HepG2 (cell line): Measurements from ENCODE around the gene JMJD1C. TPM values are rescaled to one million over a fixed set of nuclear protein-coding genes. Genes with fewer than 3 reads are reported as not detected.

ENCODE experiments used
- ATAC-seq: fragments of 200-7000 bp; cut with Tn5 transposase; 3 replicates; pipeline ENCODE4 v1.9.1; 2020; ENCODE audit warnings: mild to moderate bottlenecking, moderate library complexity
- BruUV-seq: library from RNA; stranded (reverse); fragments of 400-500 nt; replicated peaks from 2 replicates; lab custom pipeline; 2021; lab: Mats Ljungman, UMichigan
- CTCF ChIA-PET: fragments of 300-600 bp; formaldehyde crosslinking; extraction: SDS; loops from one replicate; lab custom pipeline; 2021; ENCODE audit warnings: low total read pairs, inconsistent platforms, low intra/inter-chr PET ratio; lab: Yijun Ruan, JAX
- POLR2A ChIA-PET: fragments of 350-600 bp; sonication (Branson Sonifier 250); formaldehyde crosslinking; loops from one replicate; lab custom pipeline; 2020; ENCODE audit warnings: antibody characterized with exemption, inconsistent platforms; lab: Yijun Ruan, JAX
- DNase-seq: peaks from one replicate; pipeline ENCODE4 v3.0.0-alpha.2; 2015; ENCODE audit warnings: low spot score
- FAIRE-seq: peaks from 3 replicates; lab custom pipeline; 2011; peaks lifted over from hg19 to GRCh38; lab: Jason Lieb, UNC
- H2AFZ ChIP-seq: one replicate; pipeline ENCODE4 v1.6.1; 2011; ENCODE audit warnings: low read length, inconsistent platforms
- H3K27ac ChIP-seq: fragments of 300-600 bp; 3 replicates; pipeline ENCODE4 v1.8.0; 2011; ENCODE audit warnings: mixed run types, mild to moderate bottlenecking, mixed read lengths, low read length, inconsistent platforms; ENCODE audit not compliant: insufficient read depth; ENCODE audit errors: extremely low read length
- H3K27me3 ChIP-seq, 2 experiments: fragments of 200-600 bp in 1 of 2; 2 replicates in 1 of 2; 3 replicates in 1 of 2; pipeline versions ENCODE4 v1.6.0 to v1.8.0; 2011; ENCODE audit warnings: low read length in 2 of 2, mild to moderate bottlenecking in 2 of 2, moderate library complexity in 2 of 2, inconsistent platforms in 1 of 2; ENCODE audit not compliant: insufficient read depth in 2 of 2, control insufficient read depth in 1 of 2
- H3K36me3 ChIP-seq, 2 experiments: fragments of 200-600 bp in 1 of 2; replicated peaks in 1 of 2; 2 replicates in 1 of 2; 3 replicates in 1 of 2; pipeline versions ENCODE4 v1.5.1 to v1.8.0; 2011; ENCODE audit warnings: low read length in 2 of 2, inconsistent platforms in 1 of 2; ENCODE audit not compliant: insufficient read depth in 2 of 2, control insufficient read depth in 1 of 2
- H3K4me1 ChIP-seq: 2 replicates; pipeline ENCODE4 v1.5.1; 2012; ENCODE audit warnings: low read length, inconsistent platforms; ENCODE audit not compliant: insufficient read depth
- H3K4me2 ChIP-seq: 2 replicates; pipeline ENCODE4 v1.6.0; 2011; ENCODE audit warnings: low read depth, low read length, inconsistent platforms
- H3K4me3 ChIP-seq, 3 experiments: fragments of 200-600 bp in 1 of 3; sonication (generic), shearing (Covaris generic) in 1 of 3; replicated peaks in 1 of 3; 2 replicates each; pipeline ENCODE4 v1.5.1; 2011 to 2016; ENCODE audit warnings: low read length in 3 of 3, inconsistent platforms in 2 of 3, low read depth in 2 of 3, mild to moderate bottlenecking in 2 of 3, control low read depth in 1 of 3, mixed read lengths in 1 of 3; ENCODE audit not compliant: insufficient read depth in 1 of 3
- H3K79me2 ChIP-seq: one replicate; pipeline ENCODE4 v1.6.1; 2011; ENCODE audit warnings: low read length, inconsistent platforms; ENCODE audit not compliant: insufficient read depth
- H3K9ac ChIP-seq: 2 replicates; pipeline ENCODE4 v1.6.0; 2011; ENCODE audit warnings: mild to moderate bottlenecking, low read depth, low read length, inconsistent platforms; ENCODE audit not compliant: insufficient read depth
- H3K9me3 ChIP-seq: 2 replicates; pipeline ENCODE4 v1.5.1; 2012; ENCODE audit warnings: mild to moderate bottlenecking, low read length
- H4K20me1 ChIP-seq: 2 replicates; pipeline ENCODE4 v1.6.0; 2011; ENCODE audit warnings: inconsistent platforms, mild to moderate bottlenecking, low read length, moderate library complexity; ENCODE audit not compliant: insufficient read depth
- EP300 ChIP-seq, 3 experiments: sonication (generic) in 1 of 3; formaldehyde crosslinking in 1 of 3; IDR thresholded peaks; 2 replicates each; pipeline versions ENCODE4 v1.5.1 to v1.6.1; 2011 to 2020; ENCODE audit warnings: low read depth in 2 of 3, low read length in 2 of 3, borderline replicate concordance in 1 of 3, improper control_type of control experiment in 1 of 3, mild to moderate bottlenecking in 1 of 3, missing genetic modification reagents in 1 of 3, moderate library complexity in 1 of 3
- FOXP1 ChIP-seq, 2 experiments: fragments of 450-650 bp in 1 of 2; IDR thresholded peaks; 2 replicates each; pipeline ENCODE4 v1.6.1; 2017 to 2018; ENCODE audit warnings: antibody characterized with exemption in 1 of 2
- HNRNPUL1 ChIP-seq: fragments of 200-400 bp; formaldehyde crosslinking; IDR thresholded peaks from 2 replicates; pipeline ENCODE4 v1.6.1; 2017; ENCODE audit warnings: low read depth, mild to moderate bottlenecking, low read length, moderate library complexity
- KLF9 ChIP-seq: IDR thresholded peaks from 2 replicates; pipeline ENCODE4 v1.6.1; 2016; ENCODE audit warnings: low read depth
- MAZ ChIP-seq, 2 experiments: sonication (generic) in 1 of 2; formaldehyde crosslinking in 1 of 2; IDR thresholded peaks; 2 replicates each; pipeline versions ENCODE4 v1.5.0 to v1.6.1; 2012 to 2020; ENCODE audit warnings: low read depth in 2 of 2, mild to moderate bottlenecking in 2 of 2, borderline replicate concordance in 1 of 2, improper control_type of control experiment in 1 of 2, low read length in 1 of 2, missing genetic modification reagents in 1 of 2, moderate library complexity in 1 of 2
- NFIB ChIP-seq: sonication (generic); formaldehyde crosslinking; IDR thresholded peaks from 2 replicates; pipeline ENCODE4 v1.9.0; 2021; ENCODE audit warnings: missing genetic modification reagents, mild to moderate bottlenecking, borderline replicate concordance
- RBM22 ChIP-seq: fragments of 200-400 bp; formaldehyde crosslinking; optimal IDR thresholded peaks from 2 replicates; pipeline ENCODE3; 2017; ENCODE audit warnings: mild to moderate bottlenecking, low read length, moderate library complexity
- SRSF9 ChIP-seq: fragments of 200-400 bp; formaldehyde crosslinking; IDR thresholded peaks from 2 replicates; pipeline ENCODE4 v1.6.1; 2018; ENCODE audit warnings: borderline replicate concordance, mild to moderate bottlenecking, low read depth, low read length; ENCODE audit not compliant: insufficient read depth, poor library complexity, severe bottlenecking
- ZC3H13 ChIP-seq: sonication (generic); formaldehyde crosslinking; IDR thresholded peaks from 2 replicates; pipeline ENCODE4 v1.8.1; 2023; ENCODE audit warnings: mild to moderate bottlenecking, missing genetic modification reagents, moderate library complexity
- ZMYM2 ChIP-seq: sonication (generic); formaldehyde crosslinking; IDR thresholded peaks from 2 replicates; pipeline ENCODE4 v1.8.0; 2022; ENCODE audit warnings: mild to moderate bottlenecking, missing genetic modification reagents
- ZNF446 ChIP-seq: sonication (generic); formaldehyde crosslinking; IDR thresholded peaks from 2 replicates; pipeline ENCODE4 v1.5.0; 2020; ENCODE audit warnings: mild to moderate bottlenecking, missing genetic modification reagents
- ZNF672 ChIP-seq: sonication (generic); formaldehyde crosslinking; IDR thresholded peaks from 2 replicates; pipeline ENCODE4 v1.8.1; 2022; ENCODE audit warnings: missing genetic modification reagents
- ZNF772 ChIP-seq: sonication (generic); formaldehyde crosslinking; IDR thresholded peaks from 2 replicates; pipeline ENCODE4 v1.5.0; 2020; ENCODE audit warnings: mild to moderate bottlenecking, missing genetic modification reagents
- WGBS: methylation state at CpG from one replicate; pipeline ENCODE4 v1.1.6; 2017; ENCODE audit warnings: low lambda C conversion rate; 5-methylcytosine and 5-hydroxymethylcytosine counted together
- in situ Hi-C: cut with HindIII; loops from 2 replicates; pipeline ENCODE4 v1.10.0; 2017; ENCODE audit warnings: low pct_unique_long_range_greater_than_20kb; ENCODE audit not compliant: extremely low pct_ligation_motif_present
- intact Hi-C: fragments of 100-400 bp; cut with micrococcal nuclease; formaldehyde crosslinking; loops from one replicate; pipeline ENCODE4 v1.10.0; 2022; ENCODE audit not compliant: unreplicated experiment
- polyA plus RNA-seq, 8 experiments: library from polyadenylated mRNA; depleted of rRNA in 3 of 8; stranded (reverse) in 7 of 8; unstranded in 1 of 8; fragments of >200 nt; fragmentation: Illumina TruSeq in 4 of 8; extraction: Trizol in 4 of 8; gene quantifications; 2 replicates each; pipeline versions ENCODE4 v1.2.1 to v1.2.3, GENCODE V29; 2011 to 2016; ENCODE audit warnings: low read depth in 4 of 8, missing spikeins in 1 of 8, mixed read lengths in 1 of 8; ENCODE audit not compliant: insufficient read depth in 1 of 8
- total RNA-seq, 5 experiments: library from RNA; depleted of rRNA; stranded (reverse); fragments of >200 nt; fragmentation: Illumina TruSeq; extraction: Trizol; gene quantifications; 2 replicates each; pipeline ENCODE4 v1.2.3, GENCODE V29; 2016; ENCODE audit warnings: low read depth in 1 of 5
- TF ChIP-seq, protein P1 (sequence below): sonication (generic); formaldehyde crosslinking; IDR thresholded peaks from 2 replicates; pipeline ENCODE4 v1.4.0; 2020; ENCODE audit warnings: mild to moderate bottlenecking, missing genetic modification reagents, borderline replicate concordance
- TF ChIP-seq, protein P2 (sequence below): sonication (generic); formaldehyde crosslinking; IDR thresholded peaks from 2 replicates; pipeline ENCODE4 v1.5.0; 2020; ENCODE audit warnings: missing genetic modification reagents
- TF ChIP-seq, protein P3 (sequence below): sonication (generic); formaldehyde crosslinking; IDR thresholded peaks from 2 replicates; pipeline ENCODE4 v1.9.0; 2022; ENCODE audit warnings: low read depth, missing genetic modification reagents

Gene JMJD1C
- total and polyA plus RNA-seq, 2 of the 13 experiments (the other 11 are each of a cell fraction or from before 2014, with no cell fraction given) = 42.3 to 42.7 TPM

DNA sequence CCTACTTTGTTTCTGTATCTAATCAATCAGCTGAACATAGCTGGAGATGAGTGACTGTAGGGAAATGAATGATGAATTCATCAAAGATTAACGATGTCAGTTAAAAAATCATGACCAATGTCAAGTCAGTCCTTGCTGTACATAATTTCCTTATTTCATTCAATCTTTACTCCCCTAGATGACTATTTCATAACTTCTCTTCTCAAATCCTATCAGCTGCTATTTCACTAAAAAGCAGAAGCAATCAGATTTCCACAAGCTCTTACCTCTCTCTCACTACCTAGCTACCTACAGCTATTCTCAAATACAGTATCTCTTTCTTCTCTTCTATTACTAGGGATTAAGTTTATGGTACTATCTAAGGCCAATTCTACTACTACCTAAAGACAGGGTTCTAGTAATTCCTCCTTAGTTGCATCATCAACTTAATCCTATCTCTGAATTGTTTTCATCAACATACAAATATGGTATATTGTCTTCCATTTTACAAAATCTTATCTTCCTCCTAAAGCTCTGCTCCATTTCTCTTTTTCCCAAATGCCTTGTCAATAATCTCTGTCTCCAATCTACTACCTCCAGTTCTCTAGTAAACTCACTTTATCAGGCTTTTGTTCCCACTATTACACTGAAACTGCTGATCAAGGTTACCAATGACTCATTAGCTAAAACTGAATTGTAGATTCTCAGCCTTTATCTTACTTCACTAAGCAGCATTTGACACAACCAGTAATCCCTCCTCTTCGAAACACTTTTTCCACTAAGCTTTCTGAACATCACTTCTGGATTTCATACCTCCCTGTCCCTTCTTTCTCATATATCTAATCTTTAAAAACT, 28.4 kb downstream of the JMJD1C start:
- H3K79me2 ChIP-seq = peaks cover 88% of the 10 kb centered on the region
- in situ Hi-C loops = no loop called here
- H4K20me1 ChIP-seq = peaks cover 6% of the 10 kb centered on the region; the same call in 1 of the 2 replicates
- FAIRE-seq (no peak), ATAC-seq (no peak), DNase-seq (no peak)
- POLR2A ChIA-PET = no interaction called here
- H3K4me1 ChIP-seq = peaks cover 37% of the 10 kb centered on the region
- H3K4me3 ChIP-seq = no peak overlapping the region
- H3K27ac ChIP-seq = no peak overlapping the region
- H3K4me2 ChIP-seq = no peak overlapping the region
- no TSS peak for BruUV-seq
- no peaks in the 10 kb centered on the region for H3K9me3 ChIP-seq
- no peaks in the 10 kb centered on the region for H3K27me3 ChIP-seq
- H3K9ac ChIP-seq = no peak overlapping the region
- H3K36me3 ChIP-seq = no peaks in the 10 kb centered on the region
- no peak overlapping the region for H2AFZ ChIP-seq
- no peak for TF ChIP-seq HNRNPUL1
- TF ChIP-seq, protein P1, sequence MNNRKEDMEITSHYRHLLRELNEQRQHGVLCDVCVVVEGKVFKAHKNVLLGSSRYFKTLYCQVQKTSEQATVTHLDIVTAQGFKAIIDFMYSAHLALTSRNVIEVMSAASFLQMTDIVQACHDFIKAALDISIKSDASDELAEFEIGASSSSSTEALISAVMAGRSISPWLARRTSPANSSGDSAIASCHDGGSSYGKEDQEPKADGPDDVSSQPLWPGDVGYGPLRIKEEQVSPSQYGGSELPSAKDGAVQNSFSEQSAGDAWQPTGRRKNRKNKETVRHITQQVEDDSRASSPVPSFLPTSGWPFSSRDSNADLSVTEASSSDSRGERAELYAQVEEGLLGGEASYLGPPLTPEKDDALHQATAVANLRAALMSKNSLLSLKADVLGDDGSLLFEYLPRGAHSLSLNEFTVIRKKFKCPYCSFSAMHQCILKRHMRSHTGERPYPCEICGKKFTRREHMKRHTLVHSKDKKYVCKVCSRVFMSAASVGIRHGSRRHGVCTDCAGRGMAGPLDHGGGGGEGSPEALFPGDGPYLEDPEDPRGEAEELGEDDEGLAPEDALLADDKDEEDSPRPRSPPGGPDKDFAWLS = no peak
- TF ChIP-seq, protein P2, sequence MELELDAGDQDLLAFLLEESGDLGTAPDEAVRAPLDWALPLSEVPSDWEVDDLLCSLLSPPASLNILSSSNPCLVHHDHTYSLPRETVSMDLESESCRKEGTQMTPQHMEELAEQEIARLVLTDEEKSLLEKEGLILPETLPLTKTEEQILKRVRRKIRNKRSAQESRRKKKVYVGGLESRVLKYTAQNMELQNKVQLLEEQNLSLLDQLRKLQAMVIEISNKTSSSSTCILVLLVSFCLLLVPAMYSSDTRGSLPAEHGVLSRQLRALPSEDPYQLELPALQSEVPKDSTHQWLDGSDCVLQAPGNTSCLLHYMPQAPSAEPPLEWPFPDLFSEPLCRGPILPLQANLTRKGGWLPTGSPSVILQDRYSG = no peak
- no peak for TF ChIP-seq RBM22
- TF ChIP-seq ZNF772 = no peak
- no peak for TF ChIP-seq ZC3H13
- TF ChIP-seq KLF9 (CRISPR knock-in tag) = no peak
- no peak for TF ChIP-seq ZMYM2 (CRISPR knock-in tag)
- TF ChIP-seq SRSF9 = no peak
- no peak for TF ChIP-seq EP300 (IDR thresholded peaks at IDR 0.05; ENCODE audit: low read depth in 2 of 2, low read length in 2 of 2)
- no peak for TF ChIP-seq EP300 (CRISPR knock-in tag; IDR thresholded peaks at IDR 0.05; ENCODE audit: borderline replicate concordance)
- TF ChIP-seq ZNF446 (CRISPR knock-in tag) = no peak
- no peak for TF ChIP-seq ZNF672
- TF ChIP-seq, protein P3, sequence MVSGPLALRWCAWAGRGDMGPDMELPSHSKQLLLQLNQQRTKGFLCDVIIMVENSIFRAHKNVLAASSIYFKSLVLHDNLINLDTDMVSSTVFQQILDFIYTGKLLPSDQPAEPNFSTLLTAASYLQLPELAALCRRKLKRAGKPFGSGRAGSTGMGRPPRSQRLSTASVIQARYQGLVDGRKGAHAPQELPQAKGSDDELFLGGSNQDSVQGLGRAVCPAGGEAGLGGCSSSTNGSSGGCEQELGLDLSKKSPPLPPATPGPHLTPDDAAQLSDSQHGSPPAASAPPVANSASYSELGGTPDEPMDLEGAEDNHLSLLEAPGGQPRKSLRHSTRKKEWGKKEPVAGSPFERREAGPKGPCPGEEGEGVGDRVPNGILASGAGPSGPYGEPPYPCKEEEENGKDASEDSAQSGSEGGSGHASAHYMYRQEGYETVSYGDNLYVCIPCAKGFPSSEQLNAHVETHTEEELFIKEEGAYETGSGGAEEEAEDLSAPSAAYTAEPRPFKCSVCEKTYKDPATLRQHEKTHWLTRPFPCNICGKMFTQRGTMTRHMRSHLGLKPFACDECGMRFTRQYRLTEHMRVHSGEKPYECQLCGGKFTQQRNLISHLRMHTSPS (CRISPR knock-in tag) = no peak
- no peak for TF ChIP-seq MAZ (IDR thresholded peaks at IDR 0.05; ENCODE audit: borderline replicate concordance, low read depth, low read length)
- no peak for TF ChIP-seq MAZ (CRISPR knock-in tag; IDR thresholded peaks at IDR 0.05; ENCODE audit: low read depth)
- TF ChIP-seq FOXP1 (IDR thresholded peaks at IDR 0.05) = no peak
- TF ChIP-seq FOXP1 (CRISPR knock-in tag; IDR thresholded peaks at IDR 0.05) = no peak
- TF ChIP-seq NFIB = no peak
- 99% methylated on average over 2 of the region's 2 CpGs for WGBS
- CTCF ChIA-PET = no interaction called here
- intact Hi-C loops = no loop called here
